ENCODE data around the gene PSAT1.

Gene PSAT1

GRCh38 chr9:78368236-78368635 is 71.3 kb downstream of the PSAT1 start:
- DNase-seq, result no peak

- no peak for DNase-seq
These were observed 72.8 kb downstream of the PSAT1 start for GRCh38 chr9:78369639-78370219.

GRCh38 chr9:78370991-78371390 is 74.1 kb downstream of the PSAT1 start:
- no peak for DNase-seq

- no peak for DNase-seq
These were observed 75.1 kb downstream of the PSAT1 start for GRCh38 chr9:78371981-78372380.

All from KG1 (cell line).